Measurements from ENCODE around the gene LDLRAD4. TPM values are rescaled to one million over a fixed set of nuclear protein-coding genes. Genes with fewer than 3 reads are reported as not detected.

LDLRAD4 gene
- total and polyA plus RNA-seq, 12 donors, result 3.9 to 64.5 (median 36.0) TPM

DNA sequence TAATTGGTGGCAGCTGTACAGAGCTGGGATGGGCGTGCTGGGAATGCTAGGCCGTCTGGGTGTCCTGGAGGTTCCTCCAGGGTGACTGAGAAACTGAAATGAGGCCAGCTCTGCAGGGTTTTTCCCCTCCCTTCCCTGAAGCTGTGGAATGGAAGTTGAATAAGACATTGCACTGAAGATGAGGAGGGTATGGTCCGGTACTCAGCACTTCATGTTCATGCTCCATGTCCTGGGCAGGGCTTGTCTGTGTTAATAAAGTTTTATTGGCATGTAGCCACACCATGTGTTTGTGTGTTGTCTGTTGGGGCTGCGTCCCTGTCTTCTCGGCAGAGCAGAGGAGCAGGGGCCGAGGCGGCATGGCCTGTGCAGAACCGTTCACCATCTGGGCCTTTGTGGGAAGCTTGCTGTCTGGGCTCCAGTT is 154.0 kb downstream of the LDLRAD4 start:
- TF ChIP-seq, protein P1, sequence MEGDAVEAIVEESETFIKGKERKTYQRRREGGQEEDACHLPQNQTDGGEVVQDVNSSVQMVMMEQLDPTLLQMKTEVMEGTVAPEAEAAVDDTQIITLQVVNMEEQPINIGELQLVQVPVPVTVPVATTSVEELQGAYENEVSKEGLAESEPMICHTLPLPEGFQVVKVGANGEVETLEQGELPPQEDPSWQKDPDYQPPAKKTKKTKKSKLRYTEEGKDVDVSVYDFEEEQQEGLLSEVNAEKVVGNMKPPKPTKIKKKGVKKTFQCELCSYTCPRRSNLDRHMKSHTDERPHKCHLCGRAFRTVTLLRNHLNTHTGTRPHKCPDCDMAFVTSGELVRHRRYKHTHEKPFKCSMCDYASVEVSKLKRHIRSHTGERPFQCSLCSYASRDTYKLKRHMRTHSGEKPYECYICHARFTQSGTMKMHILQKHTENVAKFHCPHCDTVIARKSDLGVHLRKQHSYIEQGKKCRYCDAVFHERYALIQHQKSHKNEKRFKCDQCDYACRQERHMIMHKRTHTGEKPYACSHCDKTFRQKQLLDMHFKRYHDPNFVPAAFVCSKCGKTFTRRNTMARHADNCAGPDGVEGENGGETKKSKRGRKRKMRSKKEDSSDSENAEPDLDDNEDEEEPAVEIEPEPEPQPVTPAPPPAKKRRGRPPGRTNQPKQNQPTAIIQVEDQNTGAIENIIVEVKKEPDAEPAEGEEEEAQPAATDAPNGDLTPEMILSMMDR (IDR thresholded peaks at IDR 0.05), result no peak
- no peak for TF ChIP-seq POLR2A (IDR thresholded peaks at IDR 0.05)
- Histone ChIP-seq H3K27me3 (no peaks in the 10 kb centered on the region), H3K9me3 (replicated peaks in 1 of 3) (no peaks in the 10 kb centered on the region), H3K4me3 (no peak overlapping the region), H3K4me1 (replicated peaks in 1 of 2) (peaks cover 0 to 28% of the 10 kb centered on the region in 2 donors), H3K27ac (no peak overlapping the region), H3K36me3 (replicated peaks in 1 of 2) (no peaks in the 10 kb centered on the region)
- intact Hi-C loops (cut with DNase I), result loop anchor here in 1 of 2 donors (10.0 kb wide), 1 partner anchor 98 kb away; no protein-coding TSS in a partner anchor
- 86 to 90% (median 88%) methylated on average over 7 to 8 of the region's 8 CpGs for WGBS, 4 donors
- peak in 1 of 7 donors; percentile 50 for DNase-seq

DNA sequence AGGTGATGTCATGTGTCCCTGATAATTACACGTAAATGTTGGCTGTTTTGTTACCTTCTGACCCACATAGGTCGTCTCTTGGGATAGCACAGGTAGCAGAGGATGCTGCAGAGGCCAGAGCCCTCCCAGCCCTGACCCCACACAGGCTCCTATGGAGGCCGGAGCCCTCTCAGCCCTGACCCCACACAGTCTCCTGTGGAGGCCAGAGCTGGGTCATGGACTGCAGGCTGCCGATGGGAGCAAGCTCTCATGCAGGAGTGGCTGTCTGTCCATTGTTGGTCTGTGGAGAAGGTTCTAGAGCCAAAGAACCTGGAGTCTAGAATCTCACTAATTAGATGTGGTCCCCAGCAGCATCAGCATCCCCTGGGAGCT is 155.5 kb downstream of the LDLRAD4 start:
- WGBS, 4 donors, result 68 to 94% (median 88%) methylated on average over 3 to 4 of the region's 4 CpGs
- Histone ChIP-seq H3K4me1 (replicated peaks in 1 of 2) (peaks cover 0 to 29% of the 10 kb centered on the region in 2 donors), H3K36me3 (replicated peaks in 1 of 2) (no peaks in the 10 kb centered on the region), H3K27me3 (no peaks in the 10 kb centered on the region), H3K27ac (no peak overlapping the region), H3K4me3 (no peak overlapping the region), H3K9me3 (replicated peaks in 1 of 3) (no peaks in the 10 kb centered on the region)
- DNase-seq, result peak in 1 of 7 donors; percentile 48
- intact Hi-C loops (cut with DNase I), result loop anchor here in 1 of 2 donors (10.0 kb wide), 1 partner anchor 99 kb away; no protein-coding TSS in a partner anchor
- TF ChIP-seq, protein P1 (IDR thresholded peaks at IDR 0.05), result no peak
- TF ChIP-seq POLR2A (IDR thresholded peaks at IDR 0.05), result no peak

DNA sequence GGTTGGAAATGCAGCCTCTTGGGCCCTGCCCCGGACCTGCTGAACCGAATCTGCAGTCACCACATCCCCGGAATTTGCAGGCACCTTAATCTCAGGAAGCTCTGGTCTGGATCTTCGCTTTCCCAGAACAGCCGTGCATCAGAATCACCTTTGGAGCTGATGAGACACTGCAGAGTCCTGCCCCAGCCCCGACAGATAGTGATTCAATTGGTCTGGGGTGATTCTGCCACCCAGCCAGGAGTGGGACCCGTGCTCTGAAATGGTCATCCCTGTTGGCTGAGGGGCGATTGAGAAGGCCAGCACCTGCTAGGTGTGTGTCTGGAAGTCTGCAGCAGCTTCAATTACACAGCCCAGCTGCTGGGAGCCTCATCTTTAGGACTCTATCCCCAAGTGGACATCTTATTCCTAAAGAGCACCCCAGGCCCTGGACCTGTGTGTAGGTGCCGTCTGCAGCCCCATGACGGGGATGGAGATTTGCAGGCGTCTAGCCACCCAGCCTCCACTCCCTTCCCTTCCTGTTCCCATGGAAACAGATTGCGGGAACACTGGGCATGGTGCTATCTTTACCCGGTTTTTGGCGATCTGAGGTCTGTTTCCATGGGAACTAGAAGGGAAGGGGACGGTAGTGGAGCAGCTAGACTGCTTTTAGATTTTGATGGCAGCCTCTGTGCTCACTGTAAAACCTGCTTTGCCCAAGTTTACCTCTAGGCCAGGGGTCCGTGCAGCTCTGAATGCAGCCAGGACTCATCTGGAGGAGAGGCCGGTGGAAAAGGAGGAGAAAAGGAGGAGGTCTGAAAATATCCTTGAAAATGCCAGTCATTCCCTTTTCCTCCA is 156.1 kb downstream of the LDLRAD4 start:
- Histone ChIP-seq H3K4me3 (no peak overlapping the region), H3K27me3 (no peaks in the 10 kb centered on the region), H3K4me1 (replicated peaks in 1 of 2) (peaks cover 0 to 34% of the 10 kb centered on the region in 2 donors), H3K9me3 (replicated peaks in 1 of 3) (no peaks in the 10 kb centered on the region), H3K36me3 (replicated peaks in 1 of 2) (no peaks in the 10 kb centered on the region), H3K27ac (peak overlapping the region in 4 of 5 donors; percentile 13 to 77 (median 40))
- intact Hi-C loops (cut with DNase I), result loop anchor here in 1 of 2 donors (10.0 kb wide), 1 partner anchor 100 kb away; no protein-coding TSS in a partner anchor
- TF ChIP-seq POLR2A (IDR thresholded peaks at IDR 0.05), result no peak
- TF ChIP-seq, protein P1 (IDR thresholded peaks at IDR 0.05), result no peak
- peak in 1 of 7 donors; percentile 64 for DNase-seq
- WGBS, 4 donors, result 77 to 87% (median 81%) methylated on average over 15 to 17 of the region's 17 CpGs
